ENCODE measurements around the gene C11orf16. TPM values are rescaled to one million over a fixed set of nuclear protein-coding genes. Genes with fewer than 3 reads are reported as not detected.

Gene C11orf16
- total RNA-seq, 1 donor from 2014 or later = not detected

DNA sequence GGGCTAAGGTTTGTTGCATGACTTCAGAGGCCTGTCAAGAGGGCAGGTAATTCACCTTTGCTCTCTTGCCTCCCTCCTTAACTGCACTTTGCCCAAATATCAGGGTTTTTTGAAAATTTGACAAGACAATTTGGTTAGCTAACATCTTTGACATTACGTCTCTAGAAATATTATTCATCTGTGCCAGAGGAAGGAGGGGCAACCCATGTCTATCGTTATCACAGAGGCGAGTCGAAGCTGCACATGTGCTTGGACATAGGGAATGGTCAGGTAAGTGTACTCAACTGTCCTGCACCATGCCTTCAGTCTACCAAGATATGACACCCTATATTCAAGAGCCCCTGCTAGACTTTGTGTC is 18.1 kb downstream of the C11orf16 start:
- Mint-ChIP-seq H3K4me3 (ENCODE audit: low read depth) (no peak overlapping the region), H3K27ac (no peak overlapping the region)
- TF ChIP-seq, protein P1, sequence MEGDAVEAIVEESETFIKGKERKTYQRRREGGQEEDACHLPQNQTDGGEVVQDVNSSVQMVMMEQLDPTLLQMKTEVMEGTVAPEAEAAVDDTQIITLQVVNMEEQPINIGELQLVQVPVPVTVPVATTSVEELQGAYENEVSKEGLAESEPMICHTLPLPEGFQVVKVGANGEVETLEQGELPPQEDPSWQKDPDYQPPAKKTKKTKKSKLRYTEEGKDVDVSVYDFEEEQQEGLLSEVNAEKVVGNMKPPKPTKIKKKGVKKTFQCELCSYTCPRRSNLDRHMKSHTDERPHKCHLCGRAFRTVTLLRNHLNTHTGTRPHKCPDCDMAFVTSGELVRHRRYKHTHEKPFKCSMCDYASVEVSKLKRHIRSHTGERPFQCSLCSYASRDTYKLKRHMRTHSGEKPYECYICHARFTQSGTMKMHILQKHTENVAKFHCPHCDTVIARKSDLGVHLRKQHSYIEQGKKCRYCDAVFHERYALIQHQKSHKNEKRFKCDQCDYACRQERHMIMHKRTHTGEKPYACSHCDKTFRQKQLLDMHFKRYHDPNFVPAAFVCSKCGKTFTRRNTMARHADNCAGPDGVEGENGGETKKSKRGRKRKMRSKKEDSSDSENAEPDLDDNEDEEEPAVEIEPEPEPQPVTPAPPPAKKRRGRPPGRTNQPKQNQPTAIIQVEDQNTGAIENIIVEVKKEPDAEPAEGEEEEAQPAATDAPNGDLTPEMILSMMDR (IDR thresholded peaks at IDR 0.05; ENCODE audit: unreplicated experiment) = no peak

DNA sequence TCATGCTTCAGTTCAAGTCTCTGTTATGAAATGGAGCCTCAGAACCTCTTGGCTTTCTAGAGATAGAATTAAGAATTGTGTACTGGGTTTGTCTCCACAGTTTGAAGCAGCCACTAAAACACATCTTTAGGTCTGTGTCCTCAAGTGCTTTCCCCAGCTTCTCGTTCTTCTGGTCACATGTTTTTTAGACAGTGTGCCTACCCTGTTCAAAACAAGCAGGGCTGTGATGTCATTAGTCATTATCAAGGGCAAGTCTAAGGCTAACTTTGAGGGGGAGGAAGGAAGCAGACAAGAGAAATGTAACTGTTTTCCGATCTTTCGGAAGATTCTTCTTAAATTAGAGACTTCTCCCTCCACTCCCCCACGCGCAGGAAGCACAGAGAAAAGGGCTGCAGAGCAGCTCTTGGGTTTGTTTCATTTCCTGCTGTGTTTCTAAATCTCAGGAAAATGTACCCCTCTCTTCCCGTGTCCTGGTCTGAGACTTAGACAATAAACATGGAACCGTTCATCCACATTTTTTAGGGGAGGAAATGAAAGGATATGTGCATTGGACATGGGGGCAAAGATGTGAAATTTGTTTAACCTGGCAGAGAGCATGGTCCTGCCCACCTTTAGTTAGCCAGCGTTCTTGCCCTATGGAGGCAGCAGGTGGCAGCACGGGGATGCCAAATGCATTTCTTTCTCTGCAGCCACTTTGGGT is 18.6 kb downstream of the C11orf16 start:
- Mint-ChIP-seq H3K4me1 (ENCODE audit: low read depth) (peaks cover 19% of the 10 kb centered on the region), H3K27ac (no peak overlapping the region), H3K4me3 (ENCODE audit: low read depth) (no peak overlapping the region), H3K9me3 (ENCODE audit: low read depth) (no peaks in the 10 kb centered on the region), H3K36me3 (ENCODE audit: insufficient read depth) (peaks cover 10% of the 10 kb centered on the region), H3K27me3 (peaks cover 14% of the 10 kb centered on the region)
- TF ChIP-seq, protein P1 (IDR thresholded peaks at IDR 0.05; ENCODE audit: unreplicated experiment) = peak; percentile 58
- no peak for DNase-seq (ENCODE audit: low spot score, unreplicated experiment)

More for the DNA sequence above, 18.1 kb downstream of the C11orf16 start:
- no peak for DNase-seq (ENCODE audit: low spot score, unreplicated experiment)
- H3K4me1 Mint-ChIP-seq (ENCODE audit: low read depth) = peaks cover 18% of the 10 kb centered on the region
- H3K27me3 Mint-ChIP-seq = peaks cover 9% of the 10 kb centered on the region
- no peaks in the 10 kb centered on the region for H3K9me3 Mint-ChIP-seq (ENCODE audit: low read depth)
- peaks cover 10% of the 10 kb centered on the region for H3K36me3 Mint-ChIP-seq (ENCODE audit: insufficient read depth)

DNA sequence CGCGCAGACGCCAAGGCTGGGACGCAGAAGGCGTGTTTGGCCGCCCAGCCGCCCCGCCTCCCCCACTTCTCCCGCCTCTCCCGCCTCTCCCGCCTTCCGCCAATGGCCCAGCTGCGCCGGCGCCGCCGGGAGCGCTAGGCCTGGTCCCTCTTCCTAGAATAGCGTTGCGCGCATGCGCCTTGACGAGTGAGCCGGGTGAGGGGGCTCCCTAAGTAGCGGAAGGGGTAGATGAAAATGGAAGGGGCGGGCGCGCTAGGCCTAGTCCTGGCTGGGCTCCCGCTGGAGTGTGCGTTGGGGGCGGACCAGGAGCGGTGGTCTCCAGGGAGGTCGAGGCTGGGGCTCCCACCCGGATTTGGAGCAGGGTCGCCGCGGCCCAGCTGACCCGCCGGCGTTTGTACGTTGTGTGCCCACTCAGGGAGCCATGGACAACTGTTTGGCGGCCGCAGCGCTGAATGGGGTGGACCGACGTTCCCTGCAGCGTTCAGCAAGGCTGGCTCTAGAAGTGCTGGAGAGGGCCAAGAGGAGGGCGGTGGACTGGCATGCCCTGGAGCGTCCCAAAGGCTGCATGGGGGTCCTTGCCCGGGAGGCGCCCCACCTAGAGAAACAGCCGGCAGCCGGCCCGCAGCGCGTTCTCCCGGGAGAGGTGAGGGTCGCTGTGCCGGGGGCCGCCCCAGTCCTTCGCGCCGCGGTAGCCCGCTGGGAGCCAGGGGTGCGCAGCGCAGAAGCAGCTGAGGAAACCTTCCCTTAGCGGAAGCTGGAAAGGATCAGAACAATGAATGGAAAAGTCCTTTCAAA is 21.5 kb downstream of the C11orf16 start, which contains the start of gene AKIP1:
TSS of gene AKIP1 (plus strand) at position 161 of the 795 bp plus-strand sequence. CDS start at position 422, 261 bp downstream.
- TF ChIP-seq, protein P1 (IDR thresholded peaks at IDR 0.05; ENCODE audit: unreplicated experiment) = no peak
- Mint-ChIP-seq H3K36me3 (ENCODE audit: insufficient read depth) (peaks cover 2% of the 10 kb centered on the region), H3K9me3 (ENCODE audit: low read depth) (no peaks in the 10 kb centered on the region), H3K4me3 (ENCODE audit: low read depth) (peak within 1 kb of the TSS; percentile 91), H3K27ac (peak within 1 kb of the TSS; percentile 93), H3K4me1 (ENCODE audit: low read depth) (peaks cover 19% of the 10 kb centered on the region), H3K27me3 (peaks cover 26% of the 10 kb centered on the region)
- peak; percentile 97 for DNase-seq (ENCODE audit: low spot score, unreplicated experiment)

DNA sequence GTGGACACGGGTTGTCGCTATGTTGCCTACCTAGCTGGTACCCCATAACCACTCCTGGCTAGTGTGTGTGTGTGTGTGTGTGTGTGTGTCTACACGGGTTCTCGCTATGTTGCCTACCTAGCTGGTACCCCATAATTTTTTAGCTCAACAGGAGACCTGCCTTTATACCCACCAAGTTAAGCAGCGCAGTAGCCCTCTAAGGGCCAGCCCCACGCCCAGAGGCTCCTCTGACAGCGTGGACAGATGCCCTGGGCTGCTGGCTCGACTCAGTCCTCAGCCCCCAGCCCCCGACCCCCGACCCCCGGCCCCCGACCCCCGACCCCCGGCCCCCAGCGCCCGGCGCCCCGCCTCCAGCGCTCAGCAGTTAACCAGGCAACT is 22.1 kb downstream of the C11orf16 start:
- peak overlapping the region; percentile 80 for H3K4me3 Mint-ChIP-seq (ENCODE audit: low read depth)
- H3K4me1 Mint-ChIP-seq (ENCODE audit: low read depth) = peaks cover 19% of the 10 kb centered on the region
- no peak for DNase-seq (ENCODE audit: low spot score, unreplicated experiment)
- TF ChIP-seq, protein P1 (IDR thresholded peaks at IDR 0.05; ENCODE audit: unreplicated experiment) = no peak
- peaks cover 1% of the 10 kb centered on the region for H3K36me3 Mint-ChIP-seq (ENCODE audit: insufficient read depth)
- H3K27me3 Mint-ChIP-seq = peaks cover 26% of the 10 kb centered on the region
- H3K27ac Mint-ChIP-seq = no peak overlapping the region
- H3K9me3 Mint-ChIP-seq (ENCODE audit: low read depth) = no peaks in the 10 kb centered on the region

DNA sequence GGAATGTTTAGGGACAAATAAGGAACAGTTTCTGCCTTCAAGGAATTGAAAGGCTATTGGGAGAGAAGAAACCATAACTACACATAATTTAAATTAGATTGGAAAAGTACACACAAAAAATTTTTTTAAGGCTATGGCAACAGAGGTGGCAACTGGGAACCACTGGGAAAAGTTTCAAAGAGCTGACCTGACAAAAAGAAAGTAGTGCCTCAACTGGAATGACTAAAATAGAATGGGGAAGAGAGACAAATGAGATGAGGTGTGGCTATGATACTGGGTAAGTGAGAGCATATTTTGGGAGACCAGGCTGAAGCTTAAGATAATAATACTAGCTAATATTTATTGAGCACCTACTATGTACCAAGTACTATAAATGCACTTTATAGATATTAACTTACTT is 24.6 kb downstream of the C11orf16 start:
- TF ChIP-seq, protein P1 (IDR thresholded peaks at IDR 0.05; ENCODE audit: unreplicated experiment) = no peak
- no peaks in the 10 kb centered on the region for H3K9me3 Mint-ChIP-seq (ENCODE audit: low read depth)
- no peak overlapping the region for H3K27ac Mint-ChIP-seq
- peaks cover 12% of the 10 kb centered on the region for H3K4me1 Mint-ChIP-seq (ENCODE audit: low read depth)
- H3K36me3 Mint-ChIP-seq (ENCODE audit: insufficient read depth) = no peaks in the 10 kb centered on the region
- peaks cover 26% of the 10 kb centered on the region for H3K27me3 Mint-ChIP-seq
- no peak for DNase-seq (ENCODE audit: low spot score, unreplicated experiment)
- H3K4me3 Mint-ChIP-seq (ENCODE audit: low read depth) = no peak overlapping the region
